ENCODE results near the gene DPEP2. TPM values are rescaled to one million over a fixed set of nuclear protein-coding genes. Genes with fewer than 3 reads are reported as not detected.

Gene DPEP2
- total and polyA plus RNA-seq, 2 of the 13 experiments (the other 11 are each of a cell fraction or from before 2014, with no cell fraction given) = 0.18 TPM; not detected in 1

DNA sequence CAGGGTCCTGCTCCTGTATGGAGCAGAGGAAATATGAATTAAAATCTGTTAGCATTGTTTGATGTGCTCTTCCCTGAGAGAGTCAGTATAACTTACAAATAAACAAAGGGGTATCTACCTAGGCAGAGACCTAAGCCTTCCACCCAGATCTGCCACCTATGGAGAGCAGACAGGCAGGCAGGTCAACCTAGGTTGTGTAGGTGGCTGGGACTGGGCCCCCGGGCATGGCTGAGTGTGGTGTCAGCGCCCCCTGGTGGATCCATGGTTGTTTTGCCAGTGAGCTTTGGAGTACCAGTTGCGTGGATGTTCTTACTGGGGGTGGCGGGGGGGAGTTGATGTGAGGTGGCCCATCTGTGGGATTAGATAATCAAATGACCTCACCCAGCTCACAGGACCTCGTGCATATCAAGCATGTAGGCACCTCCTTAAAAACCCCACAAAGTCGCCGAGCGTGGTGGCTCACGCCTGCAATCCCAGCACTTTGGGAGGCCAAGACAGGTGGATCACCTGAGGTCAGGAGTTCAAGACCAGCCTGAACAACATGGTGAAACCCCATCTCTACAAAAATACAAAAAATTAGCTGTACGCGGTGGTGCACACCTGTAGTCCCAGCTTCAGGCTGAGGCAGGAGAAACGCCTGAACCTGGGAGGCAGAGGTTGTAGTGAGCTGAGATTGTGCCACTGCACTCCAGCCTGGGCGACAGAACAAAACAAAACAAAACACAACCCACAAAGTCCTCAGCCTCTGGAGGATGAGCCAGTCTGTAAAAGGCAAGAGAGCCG lies 41.4 kb upstream of the DPEP2 start (continued):
- TF ChIP-seq ZNF704 (CRISPR knock-in tag; IDR thresholded peaks at IDR 0.05; ENCODE audit: borderline replicate concordance) (no peak), ZNF883 (CRISPR knock-in tag; IDR thresholded peaks at IDR 0.05; ENCODE audit: not compliant biosample characterization) (no peak), TCF7 (IDR thresholded peaks at IDR 0.05; ENCODE audit: low read depth) (no peak), U2AF1 (optimal IDR thresholded peaks at IDR 0.05; ENCODE audit: low read depth, low read length) (no peak), THAP8 (CRISPR knock-in tag; IDR thresholded peaks at IDR 0.05; ENCODE audit: borderline replicate concordance) (no peak), NFRKB (IDR thresholded peaks at IDR 0.05) (no peak), ZNF318 (CRISPR knock-in tag; IDR thresholded peaks at IDR 0.05) (no peak; the same call in 1 of the 2 replicates), ZNF800 (CRISPR knock-in tag; IDR thresholded peaks at IDR 0.05) (no peak)
- TF ChIP-seq, protein P1, sequence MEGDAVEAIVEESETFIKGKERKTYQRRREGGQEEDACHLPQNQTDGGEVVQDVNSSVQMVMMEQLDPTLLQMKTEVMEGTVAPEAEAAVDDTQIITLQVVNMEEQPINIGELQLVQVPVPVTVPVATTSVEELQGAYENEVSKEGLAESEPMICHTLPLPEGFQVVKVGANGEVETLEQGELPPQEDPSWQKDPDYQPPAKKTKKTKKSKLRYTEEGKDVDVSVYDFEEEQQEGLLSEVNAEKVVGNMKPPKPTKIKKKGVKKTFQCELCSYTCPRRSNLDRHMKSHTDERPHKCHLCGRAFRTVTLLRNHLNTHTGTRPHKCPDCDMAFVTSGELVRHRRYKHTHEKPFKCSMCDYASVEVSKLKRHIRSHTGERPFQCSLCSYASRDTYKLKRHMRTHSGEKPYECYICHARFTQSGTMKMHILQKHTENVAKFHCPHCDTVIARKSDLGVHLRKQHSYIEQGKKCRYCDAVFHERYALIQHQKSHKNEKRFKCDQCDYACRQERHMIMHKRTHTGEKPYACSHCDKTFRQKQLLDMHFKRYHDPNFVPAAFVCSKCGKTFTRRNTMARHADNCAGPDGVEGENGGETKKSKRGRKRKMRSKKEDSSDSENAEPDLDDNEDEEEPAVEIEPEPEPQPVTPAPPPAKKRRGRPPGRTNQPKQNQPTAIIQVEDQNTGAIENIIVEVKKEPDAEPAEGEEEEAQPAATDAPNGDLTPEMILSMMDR (CRISPR knock-in tag; IDR thresholded peaks at IDR 0.05) = peak; percentile 95

All from HepG2 (cell line).